ENCODE measurements around the gene FMNL2.

DNA sequence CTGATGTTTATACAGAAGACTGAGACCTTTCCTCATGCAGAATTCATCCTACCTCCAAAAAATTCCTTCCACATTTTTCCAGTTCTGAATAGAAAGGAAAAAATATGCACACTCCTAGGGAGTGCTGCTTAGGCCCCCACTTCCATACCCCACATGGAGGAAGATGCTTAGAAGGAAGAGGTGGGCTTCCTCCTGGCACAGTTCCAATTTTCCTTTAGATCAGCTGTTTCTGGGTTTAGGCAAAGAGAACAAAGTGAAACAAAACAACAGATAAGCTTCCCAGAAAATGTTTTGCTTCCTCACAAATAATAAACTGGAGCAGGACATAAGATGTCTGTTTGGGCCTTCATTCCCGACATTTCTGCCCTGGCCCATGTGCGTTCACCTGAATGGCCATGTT lies 209.7 kb downstream of the FMNL2 start:
- TF ChIP-seq, protein P1, sequence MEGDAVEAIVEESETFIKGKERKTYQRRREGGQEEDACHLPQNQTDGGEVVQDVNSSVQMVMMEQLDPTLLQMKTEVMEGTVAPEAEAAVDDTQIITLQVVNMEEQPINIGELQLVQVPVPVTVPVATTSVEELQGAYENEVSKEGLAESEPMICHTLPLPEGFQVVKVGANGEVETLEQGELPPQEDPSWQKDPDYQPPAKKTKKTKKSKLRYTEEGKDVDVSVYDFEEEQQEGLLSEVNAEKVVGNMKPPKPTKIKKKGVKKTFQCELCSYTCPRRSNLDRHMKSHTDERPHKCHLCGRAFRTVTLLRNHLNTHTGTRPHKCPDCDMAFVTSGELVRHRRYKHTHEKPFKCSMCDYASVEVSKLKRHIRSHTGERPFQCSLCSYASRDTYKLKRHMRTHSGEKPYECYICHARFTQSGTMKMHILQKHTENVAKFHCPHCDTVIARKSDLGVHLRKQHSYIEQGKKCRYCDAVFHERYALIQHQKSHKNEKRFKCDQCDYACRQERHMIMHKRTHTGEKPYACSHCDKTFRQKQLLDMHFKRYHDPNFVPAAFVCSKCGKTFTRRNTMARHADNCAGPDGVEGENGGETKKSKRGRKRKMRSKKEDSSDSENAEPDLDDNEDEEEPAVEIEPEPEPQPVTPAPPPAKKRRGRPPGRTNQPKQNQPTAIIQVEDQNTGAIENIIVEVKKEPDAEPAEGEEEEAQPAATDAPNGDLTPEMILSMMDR (IDR thresholded peaks at IDR 0.05) = no peak
- TF ChIP-seq EP300 (IDR thresholded peaks at IDR 0.05) (no peak), POLR2A (IDR thresholded peaks at IDR 0.05; ENCODE audit: low read depth) (no peak), POLR2AphosphoS5 (IDR thresholded peaks at IDR 0.05) (no peak)

Data from esophagus muscularis mucosa (tissue), 4 donors.